ENCODE results near the gene AMPH.

The AMPH gene

DNA sequence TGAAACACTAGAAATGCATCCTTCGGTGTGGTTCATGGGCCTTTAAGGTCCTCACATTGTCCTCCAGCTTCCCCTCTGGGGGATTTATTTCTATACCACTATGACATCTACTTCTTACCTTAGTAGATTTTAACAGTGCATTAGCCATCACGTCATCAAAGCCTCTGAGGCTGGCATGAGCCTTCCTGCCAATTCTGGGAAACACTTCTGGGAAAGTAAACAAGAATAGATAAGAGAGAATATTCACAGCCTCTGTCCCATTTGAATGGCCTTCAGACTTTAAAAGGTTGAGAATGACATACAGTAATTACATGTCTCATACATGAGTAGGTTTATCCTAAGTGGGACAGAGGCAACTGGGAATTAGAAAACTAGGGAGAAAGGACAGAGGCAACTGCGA is 89.7 kb downstream of the AMPH start:
- DNase-seq: peak; percentile 56

DNA sequence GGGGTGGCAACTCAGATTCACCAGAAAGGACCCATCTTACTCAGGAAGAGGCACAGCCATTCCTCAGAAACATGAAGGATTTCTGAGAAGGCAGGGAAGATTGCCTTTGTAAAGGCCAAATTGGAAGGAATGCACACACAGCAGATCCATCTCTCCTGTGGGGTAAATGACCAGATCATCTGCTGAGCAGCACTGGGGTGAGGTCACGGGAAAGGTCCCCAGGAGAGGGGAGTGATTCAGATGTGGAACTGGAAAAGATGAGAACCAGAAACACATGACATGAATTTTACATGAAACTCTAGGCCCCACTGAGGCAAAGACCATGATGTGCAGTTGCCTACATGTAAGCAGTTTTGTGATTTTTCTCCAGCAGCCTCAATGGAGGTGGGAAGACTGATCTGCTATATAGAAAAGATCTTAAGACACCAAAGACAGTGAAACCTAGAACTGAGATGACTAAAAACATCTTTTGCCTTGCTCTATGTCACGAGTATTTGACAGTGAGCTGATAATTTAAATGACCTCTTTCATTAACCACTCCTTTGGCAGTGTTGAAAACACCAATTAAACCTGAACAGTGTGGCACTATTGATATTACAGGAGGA is 91.6 kb downstream of the AMPH start:
- no peak for DNase-seq

DNA sequence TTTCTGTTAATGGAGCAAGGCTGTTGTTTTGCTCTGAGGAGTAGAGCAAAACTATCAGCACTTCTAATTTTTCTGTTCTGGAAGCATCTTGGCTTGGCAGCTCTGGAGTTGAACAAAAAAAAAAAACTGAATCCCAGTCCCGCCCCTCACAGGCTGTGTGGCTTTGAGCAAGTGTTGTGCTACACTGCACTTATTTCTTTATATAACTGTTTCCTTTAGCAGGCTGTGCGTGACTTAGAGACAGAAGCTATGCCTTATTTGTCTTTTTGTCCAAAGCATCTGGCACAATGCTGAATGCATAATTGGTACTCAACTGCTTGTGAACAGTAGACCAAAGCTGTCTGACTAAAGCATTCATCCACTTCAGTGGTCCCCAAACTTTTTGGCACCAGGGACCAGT is 96.1 kb downstream of the AMPH start:
- no peak for DNase-seq

DNA sequence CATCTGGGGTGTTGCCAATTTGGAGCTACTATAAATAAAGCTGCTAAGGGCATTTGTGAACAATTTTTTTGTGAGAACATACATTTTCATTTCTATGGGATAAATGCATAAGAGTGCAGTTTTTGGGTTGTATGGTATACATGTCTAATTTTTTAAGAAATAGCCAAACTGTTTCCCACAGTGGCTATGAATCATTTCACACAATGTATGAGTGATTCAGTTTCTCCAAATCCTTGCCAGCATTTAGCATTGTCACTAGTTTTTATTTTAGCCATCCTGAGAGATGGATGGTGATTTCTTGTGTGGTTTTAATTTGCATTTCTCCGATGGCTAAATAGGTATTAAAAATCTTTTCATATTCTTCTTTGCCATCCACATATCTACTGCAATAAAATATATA is 105.3 kb downstream of the AMPH start:
- no peak for DNase-seq

DNA sequence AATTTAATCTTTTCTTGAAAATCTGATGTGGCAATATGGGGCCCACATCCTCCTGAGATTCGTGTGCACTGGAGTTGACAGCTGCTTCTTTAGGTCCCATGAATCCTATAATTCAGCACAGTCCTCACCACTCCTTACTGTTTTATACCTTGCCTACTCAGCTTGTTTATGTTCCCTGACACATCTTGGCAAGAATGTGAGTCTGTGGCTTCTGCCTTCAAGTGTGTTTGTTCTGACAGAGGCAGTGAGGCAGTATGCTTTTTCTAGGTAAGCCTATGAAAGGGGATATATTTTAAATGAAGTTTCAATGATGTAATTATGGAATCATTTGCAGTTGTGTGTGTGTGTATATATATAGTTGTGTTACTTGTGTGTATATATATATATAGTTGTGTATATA is 106.4 kb downstream of the AMPH start:
- no peak for DNase-seq

DNA sequence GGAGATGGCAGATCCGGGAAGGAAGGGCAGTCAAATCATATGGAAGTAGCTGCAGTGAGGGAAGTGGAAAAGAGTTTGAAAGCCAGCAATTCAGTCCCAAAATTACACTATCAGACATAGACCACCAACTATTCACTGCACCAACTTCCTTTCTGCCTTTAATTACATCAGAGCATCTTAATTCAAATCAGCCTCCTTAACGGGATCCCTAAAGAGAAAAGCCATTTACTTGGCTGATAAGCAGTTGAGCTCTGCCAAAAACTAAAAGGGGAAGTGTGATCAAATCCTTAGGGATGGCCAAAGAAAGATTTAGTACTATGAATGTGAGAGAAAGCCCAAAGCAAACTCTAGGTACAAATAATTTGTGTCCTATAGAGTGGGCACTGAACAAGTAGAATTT is 110.4 kb downstream of the AMPH start:
- DNase-seq: no peak

DNA sequence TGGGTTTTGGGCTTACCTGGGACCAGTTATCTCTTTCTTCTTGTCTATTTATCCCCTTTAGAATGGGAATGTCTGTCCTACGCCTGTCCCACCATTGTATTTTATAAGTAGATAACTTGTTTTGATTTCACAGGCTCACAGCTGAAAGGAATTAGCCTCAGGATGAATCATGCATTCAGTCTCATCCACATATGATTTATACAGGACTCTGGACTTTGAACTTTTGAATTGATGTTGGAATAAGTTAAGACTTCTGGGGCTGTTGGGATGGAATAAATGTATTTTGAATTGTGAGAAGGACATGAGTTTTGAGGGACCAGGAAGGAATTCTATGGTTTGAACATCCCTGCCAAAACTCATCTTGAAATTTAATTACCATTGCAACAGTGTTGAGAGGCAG is 112.6 kb downstream of the AMPH start:
- no peak for DNase-seq

DNA sequence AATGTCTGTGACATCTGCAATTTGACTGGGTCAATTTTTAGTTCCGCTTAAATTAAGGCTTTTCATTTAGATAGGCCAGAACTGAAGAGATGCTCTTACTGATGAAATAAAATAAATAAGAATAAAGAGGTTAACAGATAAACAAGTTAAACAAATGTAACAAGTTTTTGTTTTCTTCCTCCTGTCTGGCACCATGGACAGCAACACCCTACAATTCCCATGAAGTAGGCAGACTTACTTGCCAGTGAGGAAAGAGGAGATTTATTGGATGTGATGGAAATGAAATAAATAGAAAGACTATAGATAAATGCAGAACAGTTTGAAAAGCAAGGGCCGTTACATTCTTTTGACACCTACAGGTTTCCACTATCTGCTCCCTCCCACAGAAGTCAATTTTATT is 118.5 kb downstream of the AMPH start:
- DNase-seq: no peak

DNA sequence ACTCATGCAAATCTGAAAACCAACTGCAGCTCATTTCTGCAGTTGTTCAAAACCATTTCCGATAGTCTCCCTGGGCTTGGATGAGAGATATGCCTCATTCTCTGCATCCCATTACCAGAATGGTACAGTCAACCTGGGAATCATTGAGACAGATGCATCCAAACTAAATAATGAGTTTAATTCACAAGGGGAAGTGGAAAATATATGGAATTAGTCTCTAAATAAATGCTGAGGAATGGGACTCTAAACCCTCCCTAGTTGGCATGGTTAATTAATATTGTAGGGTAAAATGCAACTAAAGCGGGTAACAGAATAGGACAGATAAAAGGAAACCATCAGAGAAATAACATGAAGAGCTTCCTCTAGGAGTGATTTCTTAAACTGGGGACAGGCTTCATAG is 118.9 kb downstream of the AMPH start:
- DNase-seq: no peak

DNA sequence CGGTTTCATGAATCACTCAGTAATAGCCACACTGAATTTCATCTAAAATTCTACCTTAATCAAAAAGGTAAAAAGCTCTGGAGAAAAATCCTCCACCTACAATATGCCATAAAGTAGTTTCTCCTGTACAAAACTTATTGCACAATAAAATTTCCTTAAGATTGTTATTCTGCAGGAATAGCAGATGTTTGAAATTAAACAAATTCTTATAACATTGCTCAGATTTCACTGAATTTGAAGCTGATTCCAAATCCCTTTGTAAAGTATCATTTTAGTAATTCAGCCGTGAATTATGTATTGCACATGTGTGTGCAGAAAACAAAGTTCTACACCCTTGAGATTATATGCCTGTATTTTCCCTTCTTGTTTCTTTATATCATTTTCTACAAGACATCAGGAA is 123.8 kb downstream of the AMPH start:
- DNase-seq: no peak

DNA sequence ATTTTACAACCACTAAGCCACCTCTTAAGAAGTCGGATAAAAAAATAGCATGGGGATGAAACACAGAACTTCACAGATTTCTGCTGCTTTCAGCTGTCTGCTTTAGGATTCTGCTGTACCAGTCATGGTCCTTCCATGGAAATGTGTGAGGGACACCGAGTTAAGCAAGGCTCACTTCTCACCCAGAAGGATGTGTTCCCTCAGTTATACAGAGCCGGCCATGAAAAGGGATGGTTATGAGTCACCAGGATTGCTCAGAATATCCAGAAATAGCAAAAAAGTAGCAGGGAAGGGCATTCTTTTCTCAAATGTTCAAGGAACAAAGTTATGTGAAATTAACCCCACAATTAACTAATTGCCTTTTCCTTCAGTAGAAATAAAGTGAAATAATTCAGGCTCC is 124.4 kb downstream of the AMPH start:
- no peak for DNase-seq

DNA sequence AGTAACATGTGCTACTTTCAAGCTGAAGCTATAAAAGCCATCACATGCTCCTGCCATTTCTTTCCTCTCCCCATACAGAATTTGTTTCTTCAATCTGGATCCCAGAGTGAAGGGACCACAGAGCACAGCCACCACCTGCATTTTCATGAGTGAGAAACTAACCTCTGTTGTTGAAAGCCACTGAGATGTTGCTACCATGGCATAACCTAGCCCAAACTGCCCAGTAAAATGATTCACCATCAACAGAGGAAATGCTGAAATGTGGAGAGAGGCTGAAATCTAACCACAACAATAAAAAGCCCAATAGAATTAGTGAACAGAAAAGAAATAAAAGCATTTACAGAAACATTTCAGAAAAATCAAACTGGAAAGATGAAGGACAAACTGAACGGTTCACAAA is 125.2 kb downstream of the AMPH start:
- DNase-seq: no peak

DNA sequence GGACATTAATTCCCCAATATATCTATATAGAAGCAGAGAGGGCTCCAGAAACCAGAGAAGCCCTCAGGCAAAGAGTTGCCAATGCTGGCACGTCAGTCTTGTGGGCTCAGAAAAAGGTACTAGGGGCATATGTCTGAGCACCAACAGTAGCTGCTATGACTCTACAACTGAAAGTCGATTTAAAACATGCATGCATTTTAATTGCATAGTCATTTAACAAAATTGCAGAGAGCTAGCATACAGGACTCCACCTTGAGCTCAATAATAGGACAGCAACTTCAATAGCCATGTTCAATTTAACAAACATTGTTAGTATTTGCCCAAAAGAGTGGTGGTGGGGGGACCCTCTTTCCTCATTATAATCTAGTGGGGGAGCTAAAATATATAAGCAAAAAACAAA is 126.5 kb downstream of the AMPH start:
- no peak for DNase-seq

DNA sequence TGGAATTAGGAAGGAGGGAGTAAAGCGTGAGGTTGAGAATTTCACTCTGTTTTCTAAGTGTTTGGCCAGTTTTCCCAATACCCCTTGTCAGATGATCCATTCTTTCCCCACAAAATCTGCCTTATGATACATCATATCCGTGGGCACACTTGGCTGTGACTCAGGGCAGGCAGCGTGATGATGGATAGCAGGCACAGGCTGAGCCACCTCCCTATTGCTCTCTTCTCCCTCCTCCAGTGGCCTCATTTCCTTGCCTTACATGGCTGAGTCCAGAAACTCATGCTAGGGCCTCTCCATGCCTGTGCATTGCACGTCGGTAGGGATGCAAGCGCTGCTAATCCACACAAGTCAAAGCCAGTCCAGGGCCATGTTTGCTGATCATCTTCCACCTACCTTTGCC is 128.3 kb downstream of the AMPH start:
- DNase-seq: no peak

DNA sequence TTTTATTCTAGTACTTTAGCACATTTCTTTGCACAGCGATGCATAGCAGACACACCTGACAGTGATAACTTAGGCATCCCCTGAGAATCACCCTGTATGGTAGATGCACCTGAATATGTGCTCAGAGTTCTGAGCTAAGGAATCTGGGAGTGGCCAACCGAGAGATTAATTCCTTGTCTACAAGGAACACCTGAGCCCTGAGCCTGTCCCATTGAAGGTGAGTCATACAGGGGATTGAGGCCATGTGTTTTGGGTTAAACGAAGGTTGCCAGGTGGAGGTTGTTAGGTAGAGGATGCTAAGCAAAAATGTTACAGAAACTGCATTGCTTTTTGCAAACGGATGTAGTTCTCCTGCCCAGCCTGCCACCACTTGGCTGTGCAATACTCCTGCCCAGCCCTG is 128.9 kb downstream of the AMPH start:
- DNase-seq: no peak

DNA sequence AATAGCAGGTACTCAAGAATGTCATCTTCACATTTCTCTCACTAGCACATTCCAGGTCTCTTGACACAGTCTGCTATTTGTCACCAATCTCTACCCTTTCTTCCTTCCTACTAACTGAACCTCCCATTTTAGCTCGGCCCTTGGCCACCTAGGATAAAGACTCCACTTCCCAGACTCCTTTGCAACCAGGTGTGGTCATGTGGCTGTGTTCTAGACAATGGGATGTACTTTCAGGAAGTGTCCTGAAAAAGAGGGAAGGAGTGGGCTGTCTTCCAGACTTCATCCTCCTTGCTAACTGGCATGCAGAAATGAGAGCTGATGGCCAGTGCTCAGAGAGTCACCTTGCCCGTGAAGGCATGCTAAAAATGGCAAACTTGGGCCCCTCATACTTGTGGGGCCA is 139.2 kb downstream of the AMPH start:
- DNase-seq: no peak

DNA sequence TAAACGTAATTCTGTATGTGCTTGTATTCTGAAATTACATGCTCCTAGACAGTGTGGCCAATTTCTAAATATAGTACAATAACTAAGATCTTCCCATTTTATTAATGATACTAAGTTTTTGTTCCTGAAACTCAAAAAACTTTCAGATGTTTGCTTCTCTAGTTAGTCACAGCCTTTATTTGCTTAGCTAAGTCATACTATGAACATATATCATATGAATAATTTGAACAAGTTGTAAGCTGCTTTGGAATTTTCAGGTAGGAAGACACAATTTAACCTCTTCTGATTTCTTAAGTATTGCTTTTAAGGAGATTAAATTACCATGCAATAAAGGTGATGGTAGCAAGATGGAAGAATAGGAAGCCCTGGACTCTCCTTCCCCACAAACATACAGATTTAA is 148.7 kb downstream of the AMPH start:
- no peak for DNase-seq

DNA sequence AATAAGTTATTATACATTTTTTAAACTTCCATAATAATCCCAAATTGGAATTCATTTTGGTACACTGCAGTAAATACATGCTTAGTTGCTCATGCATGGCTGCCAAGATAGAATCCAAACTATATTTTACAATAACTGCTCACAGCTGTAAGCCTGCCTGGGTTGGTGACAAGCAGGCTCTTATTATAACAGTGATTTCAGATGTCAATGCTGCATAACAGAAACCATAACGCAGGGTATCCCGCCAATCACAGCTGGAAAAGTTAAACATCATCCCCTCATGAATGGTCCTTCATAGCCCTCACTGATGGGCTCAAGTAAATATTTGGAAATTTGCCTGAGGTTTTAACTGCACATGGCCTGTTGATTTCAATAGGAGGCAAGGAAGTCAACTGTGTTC is 149.8 kb downstream of the AMPH start:
- peak; percentile 90 for DNase-seq

DNA sequence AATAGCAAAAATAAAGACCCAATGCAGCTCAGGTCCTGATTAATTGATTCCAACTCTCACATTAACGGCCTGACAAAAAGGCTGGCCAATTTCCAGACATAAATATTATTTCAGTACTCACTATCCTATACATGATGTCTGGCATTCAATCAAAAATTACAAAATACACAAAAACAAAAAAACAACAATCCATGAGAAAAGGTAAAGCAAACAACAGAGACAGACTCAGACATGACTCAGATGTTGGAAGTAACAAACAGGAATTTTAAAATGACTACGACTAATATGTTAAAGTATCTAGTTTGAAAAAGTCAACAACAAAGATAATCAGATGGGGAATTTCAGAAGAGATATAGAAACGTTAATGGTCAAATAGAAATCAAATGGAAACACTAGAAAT is 152.8 kb downstream of the AMPH start:
- DNase-seq: no peak

DNA sequence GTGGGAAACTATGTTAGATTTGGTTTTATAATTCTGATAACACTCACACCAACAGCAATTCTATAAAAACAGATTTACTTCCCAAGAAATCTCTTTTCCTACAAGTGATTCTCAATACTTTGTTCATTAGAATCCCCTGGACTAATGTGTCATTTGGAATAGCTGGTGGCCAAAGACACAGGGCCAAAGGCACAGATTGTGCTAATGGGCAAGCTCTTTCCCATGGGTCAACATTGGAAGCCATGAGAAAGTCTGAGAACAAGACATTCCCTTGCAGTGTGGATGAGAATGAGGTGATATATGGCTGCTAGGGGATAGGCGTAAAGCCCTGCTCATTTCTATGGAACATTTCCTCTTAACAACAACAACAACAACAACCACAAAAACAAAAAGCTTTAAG is 153.8 kb downstream of the AMPH start:
- no peak for DNase-seq

DNA sequence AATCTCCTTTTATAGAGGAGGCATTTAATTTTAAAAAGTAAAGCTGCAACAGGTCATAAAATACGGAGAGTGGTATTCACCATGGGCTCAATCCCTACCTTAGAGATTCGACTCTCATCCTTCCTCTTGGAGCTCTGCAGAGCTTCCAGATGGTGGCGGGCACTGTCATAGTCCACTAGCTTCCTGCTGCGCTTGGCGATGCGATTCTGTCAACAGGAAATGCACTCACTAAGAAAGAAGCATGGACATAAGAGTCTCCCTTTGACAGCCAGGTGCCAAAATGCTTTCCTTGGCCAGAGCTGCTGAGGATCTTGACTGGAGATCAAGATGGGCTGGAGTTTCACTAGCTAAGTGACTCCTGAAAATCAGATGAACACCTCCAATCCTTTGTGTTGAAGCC is 154.4 kb downstream of the AMPH start:
- no peak for DNase-seq

DNA sequence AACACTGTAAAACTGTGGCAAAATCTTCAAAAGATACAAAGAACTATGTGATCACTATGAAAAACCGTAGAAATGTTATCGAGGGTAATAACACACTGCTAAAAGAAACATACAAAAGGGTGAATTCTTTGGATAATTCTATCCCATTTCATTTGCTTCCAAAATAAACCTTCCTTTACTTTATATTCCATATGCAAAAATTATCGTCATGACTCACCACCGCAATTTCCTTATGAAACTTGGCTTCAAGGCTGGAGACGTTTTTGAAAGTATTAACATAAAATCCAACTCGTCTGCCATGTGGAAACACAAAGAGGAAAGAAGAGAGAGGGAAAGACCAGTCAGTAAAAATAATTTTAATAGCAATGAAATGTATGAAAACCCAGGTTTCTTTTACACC is 165.2 kb downstream of the AMPH start:
- DNase-seq: no peak

DNA sequence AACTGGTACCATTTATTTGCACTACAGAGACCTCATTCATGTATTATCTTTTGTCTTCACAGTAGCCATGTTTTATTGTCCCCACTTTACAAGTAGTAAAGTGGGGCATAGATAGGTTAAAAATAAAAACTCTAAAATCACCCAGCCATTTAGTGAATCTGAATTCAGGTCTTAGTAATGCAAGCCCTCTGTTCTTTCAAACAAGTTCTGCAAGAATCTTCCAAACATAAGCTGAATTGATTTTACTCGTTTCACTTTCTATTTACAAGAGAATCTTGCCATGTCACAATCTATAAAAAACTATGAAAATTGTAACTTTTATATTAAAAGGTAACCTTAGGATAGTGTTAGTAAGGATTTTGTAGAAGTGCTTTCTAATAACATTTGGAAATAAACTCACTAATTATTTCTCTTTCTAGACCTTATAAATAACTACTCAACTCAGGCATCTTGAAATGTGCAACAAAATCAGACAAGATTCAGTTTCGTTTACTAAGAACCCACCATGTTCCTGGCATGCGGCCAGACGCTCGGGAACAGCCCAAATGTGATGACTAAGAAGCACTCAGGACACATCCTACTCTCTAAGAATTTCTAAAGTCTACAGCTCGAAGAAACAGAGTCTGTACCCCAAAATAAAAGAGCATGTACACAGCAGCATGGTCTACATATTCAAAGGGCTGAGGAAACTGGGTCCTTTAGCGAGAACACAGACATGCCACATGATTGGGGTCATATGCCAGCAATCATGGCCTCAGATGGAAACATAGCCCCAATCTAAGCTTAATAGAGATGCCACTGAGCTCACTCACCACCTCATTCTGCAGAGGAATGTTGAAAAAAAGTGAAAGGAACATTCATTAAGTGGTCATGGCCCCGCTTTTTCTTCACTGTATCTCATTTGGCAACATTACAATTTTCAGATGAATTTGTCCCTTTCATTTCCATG is 167.6 kb downstream of the AMPH start:
- DNase-seq: no peak

DNA sequence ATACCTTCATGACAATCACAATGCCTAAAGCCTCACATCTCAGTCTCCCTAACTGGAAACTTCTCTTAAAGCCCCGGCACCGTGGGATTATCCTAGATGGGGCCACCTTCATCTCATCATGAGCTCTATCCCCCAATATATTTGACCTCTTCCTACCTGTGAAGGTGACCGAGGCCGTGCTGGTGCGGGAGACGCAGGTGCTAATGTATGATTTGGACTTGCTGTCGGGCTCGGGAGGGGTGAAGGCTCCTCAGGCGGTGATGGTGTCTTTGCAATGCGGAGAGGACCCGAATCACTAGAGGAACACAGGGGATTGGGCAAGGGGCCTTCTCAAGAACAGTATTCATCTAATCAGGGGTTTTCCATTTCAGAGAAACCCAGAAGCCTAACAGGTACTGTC is 168.4 kb downstream of the AMPH start:
- DNase-seq: no peak

DNA sequence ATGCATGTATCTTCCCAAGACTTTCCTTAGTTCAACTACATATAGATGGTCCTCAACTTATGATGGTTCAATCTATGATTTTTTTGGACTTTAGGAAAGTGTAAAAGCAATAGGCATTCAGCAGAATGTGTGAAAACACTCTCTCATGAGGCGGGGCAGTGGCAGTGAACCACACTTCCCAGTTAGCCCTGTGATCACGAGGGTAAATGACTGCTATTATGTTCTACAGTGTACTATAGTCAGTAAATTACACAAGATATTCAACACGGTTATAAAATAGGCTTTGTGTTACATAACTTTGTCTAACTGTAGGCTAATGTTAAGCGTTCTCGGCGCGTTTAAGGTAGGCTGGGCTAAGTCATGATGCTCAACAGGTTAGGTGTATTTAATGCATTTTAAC is 169.3 kb downstream of the AMPH start:
- DNase-seq: no peak
